ENCODE data around the gene HNF1B.

The HNF1B gene

GRCh38 chr17:37744961-37745800 is at the start of gene HNF1B:
Gene HNF1B (minus strand): TSS chr17:37745059. CDS start chr17:37744884, 175 bp downstream.
- TF ChIP-seq GATA2 (IDR thresholded peaks at IDR 0.05; ENCODE audit: low read depth, low read length) (no peak), GATA3 (IDR thresholded peaks at IDR 0.05; ENCODE audit: low read depth, low read length) (no peak)

GRCh38 chr17:37792787-37793186 is 47.9 kb upstream of the HNF1B start:
- TF ChIP-seq GATA3 (IDR thresholded peaks at IDR 0.05; ENCODE audit: low read depth, low read length) (no peak), GATA2 (IDR thresholded peaks at IDR 0.05; ENCODE audit: low read depth, low read length) (no peak)

- TF ChIP-seq GATA3 (IDR thresholded peaks at IDR 0.05; ENCODE audit: low read depth, low read length) (no peak), GATA2 (IDR thresholded peaks at IDR 0.05; ENCODE audit: low read depth, low read length) (no peak)
Measured at GRCh38 chr17:37791447-37792399, 46.9 kb upstream of the HNF1B start.

- no peak for TF ChIP-seq GATA3 (IDR thresholded peaks at IDR 0.05; ENCODE audit: low read depth, low read length)
- no peak for TF ChIP-seq GATA2 (IDR thresholded peaks at IDR 0.05; ENCODE audit: low read depth, low read length)
Measured at GRCh38 chr17:37789771-37790541, 45.1 kb upstream of the HNF1B start.

GRCh38 chr17:37789021-37789565 is 44.2 kb upstream of the HNF1B start:
- TF ChIP-seq GATA3 (IDR thresholded peaks at IDR 0.05; ENCODE audit: low read depth, low read length) (no peak), GATA2 (IDR thresholded peaks at IDR 0.05; ENCODE audit: low read depth, low read length) (no peak)

- no peak for TF ChIP-seq GATA2 (IDR thresholded peaks at IDR 0.05; ENCODE audit: low read depth, low read length)
Measured at GRCh38 chr17:37788526-37788925, 43.7 kb upstream of the HNF1B start.

- TF ChIP-seq GATA2 (IDR thresholded peaks at IDR 0.05; ENCODE audit: low read depth, low read length) (no peak), GATA3 (IDR thresholded peaks at IDR 0.05; ENCODE audit: low read depth, low read length) (no peak)
Measured at GRCh38 chr17:37787055-37787757, 42.3 kb upstream of the HNF1B start.

GRCh38 chr17:37786481-37786880 is 41.6 kb upstream of the HNF1B start:
- TF ChIP-seq GATA2 (IDR thresholded peaks at IDR 0.05; ENCODE audit: low read depth, low read length) (no peak), GATA3 (IDR thresholded peaks at IDR 0.05; ENCODE audit: low read depth, low read length) (no peak)

GRCh38 chr17:37781451-37781850 is 36.6 kb upstream of the HNF1B start:
- TF ChIP-seq GATA3 (IDR thresholded peaks at IDR 0.05; ENCODE audit: low read depth, low read length) = no peak
- no peak for TF ChIP-seq GATA2 (IDR thresholded peaks at IDR 0.05; ENCODE audit: low read depth, low read length)

- TF ChIP-seq GATA2 (IDR thresholded peaks at IDR 0.05; ENCODE audit: low read depth, low read length) = no peak
- no peak for TF ChIP-seq GATA3 (IDR thresholded peaks at IDR 0.05; ENCODE audit: low read depth, low read length)
Measured at GRCh38 chr17:37779554-37779953, 34.7 kb upstream of the HNF1B start.

- TF ChIP-seq GATA2 (IDR thresholded peaks at IDR 0.05; ENCODE audit: low read depth, low read length) (no peak), GATA3 (IDR thresholded peaks at IDR 0.05; ENCODE audit: low read depth, low read length) (no peak)
Measured at GRCh38 chr17:37774504-37774903, 29.6 kb upstream of the HNF1B start.

GRCh38 chr17:37772982-37773381 is 28.1 kb upstream of the HNF1B start:
- no peak for TF ChIP-seq GATA3 (IDR thresholded peaks at IDR 0.05; ENCODE audit: low read depth, low read length)
- TF ChIP-seq GATA2 (IDR thresholded peaks at IDR 0.05; ENCODE audit: low read depth, low read length) = no peak
